HG02588 (cell line): Measurements from ENCODE around the gene ZNF230.

Source experiments
- ATAC-seq: cut with Tn5 transposase; IDR thresholded peaks from one replicate; pipeline ENCODE4 v1.9.1; 2021; ENCODE audit warnings: mild to moderate bottlenecking, moderate library complexity; ENCODE audit not compliant: unreplicated experiment

Gene ZNF230

DNA sequence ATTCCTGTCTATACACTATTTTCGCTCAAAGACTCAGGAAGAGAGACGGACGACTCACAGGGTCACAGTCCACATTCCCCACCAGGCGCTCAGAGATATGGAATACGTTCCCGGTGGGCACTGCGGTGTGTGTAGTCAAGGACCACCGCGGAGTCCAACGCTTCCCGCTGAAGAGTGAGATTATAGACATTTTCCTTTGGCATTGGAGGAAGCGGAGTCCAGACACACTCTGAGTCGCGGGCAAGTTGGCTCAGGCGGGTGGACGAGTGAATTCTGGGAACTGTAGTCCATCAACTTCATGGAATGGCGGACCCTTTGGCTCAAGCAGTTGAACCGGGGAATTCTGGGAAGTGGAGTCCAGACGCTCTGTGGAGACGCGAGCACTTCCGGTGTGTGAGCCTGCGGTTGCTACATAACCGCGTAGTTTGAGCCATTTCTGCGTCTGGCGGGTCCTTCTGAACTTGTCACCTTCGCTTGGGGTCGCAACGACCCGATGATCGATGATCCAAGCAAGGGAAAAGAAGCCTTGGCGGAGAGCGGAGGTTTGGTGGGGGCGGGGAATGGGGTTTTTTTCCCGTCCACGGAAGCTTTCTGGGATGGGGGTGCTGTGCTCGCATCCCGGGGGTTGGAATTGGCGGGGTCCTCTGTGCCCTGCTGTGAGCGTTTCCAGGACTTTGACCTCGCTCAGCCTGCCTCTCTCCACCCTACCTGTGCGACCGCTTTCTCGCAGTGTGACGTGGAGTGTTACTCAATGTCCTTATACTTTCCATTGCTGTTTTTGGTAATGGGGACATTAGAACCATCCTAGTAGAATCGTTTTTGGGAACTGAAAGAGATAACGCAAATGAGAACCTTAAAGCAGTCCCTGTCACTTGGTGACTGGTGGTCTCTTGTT lies at the start of gene ZNF230:
Gene ZNF230 (plus strand): TSS at position 392 of the 895 bp plus-strand sequence. CDS start 4,122 bp downstream, outside the sequence.
- peak; percentile 91 for ATAC-seq

DNA sequence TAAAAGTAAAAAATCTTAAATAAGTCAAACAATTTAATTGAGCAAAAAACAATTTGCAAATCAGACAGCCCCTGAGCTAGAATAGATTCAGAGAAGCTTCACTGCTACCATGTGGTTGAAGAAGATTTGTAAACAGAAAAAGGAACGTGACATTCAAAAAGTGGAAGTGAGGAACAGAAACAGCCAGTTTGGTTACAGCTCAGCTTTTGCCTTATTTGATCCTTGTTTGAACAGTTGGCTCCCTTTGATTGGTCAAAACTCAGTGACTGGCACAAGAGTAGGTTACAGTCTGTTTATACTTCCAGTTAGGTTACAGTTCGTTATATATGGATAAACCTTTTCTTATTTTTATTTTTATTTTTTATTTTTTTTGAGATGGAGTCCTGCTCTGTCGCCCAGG lies 45.9 kb upstream of the ZNF230 start:
- no peak for ATAC-seq

DNA sequence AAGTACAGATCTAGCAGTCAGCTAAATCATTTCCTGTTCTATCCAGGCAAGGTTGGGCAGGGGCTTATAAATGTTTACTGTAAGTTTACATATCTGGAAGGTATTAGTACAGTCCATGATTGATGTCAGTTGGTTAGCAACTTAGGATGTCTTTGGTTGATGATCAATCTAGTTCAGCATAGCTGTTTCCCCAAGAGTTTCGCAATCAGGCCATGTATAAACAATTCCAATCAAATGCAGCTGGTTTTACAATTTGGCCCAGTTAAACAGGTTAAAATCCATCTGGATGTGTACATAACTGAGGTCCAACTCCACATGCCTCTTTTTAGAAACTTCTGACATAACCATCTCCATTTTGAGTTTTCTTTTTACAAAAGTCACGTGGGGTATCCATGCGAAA lies 44.9 kb upstream of the ZNF230 start:
- no peak for ATAC-seq

DNA sequence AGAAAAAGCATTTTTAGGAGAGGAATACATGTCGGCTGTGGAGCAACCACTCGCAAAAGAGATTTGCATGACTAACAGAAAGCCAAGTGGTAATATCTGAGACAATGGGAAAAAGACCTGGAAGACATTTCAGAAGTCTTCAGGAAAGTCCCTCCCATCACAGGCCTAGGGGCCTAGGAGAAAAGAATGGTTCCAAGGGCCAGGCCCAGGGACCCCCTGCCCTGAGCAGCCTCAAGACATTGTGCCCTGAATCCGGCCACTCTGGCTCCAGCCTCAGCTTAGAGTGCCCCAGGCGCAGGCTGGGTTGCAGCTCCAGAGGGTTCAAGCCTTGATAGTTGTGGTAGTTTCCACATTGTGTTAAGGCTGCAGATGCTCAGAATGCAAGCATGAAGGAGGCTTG lies 42.3 kb upstream of the ZNF230 start:
- no peak for ATAC-seq

GRCh38 chr19:43966079-43966694 lies 36.6 kb upstream of the ZNF230 start:
- ATAC-seq, result no peak

- ATAC-seq, result no peak
Observed at GRCh38 chr19:43976732-43977131, 26.0 kb upstream of the ZNF230 start.

- ATAC-seq, result peak; percentile 11
Observed at GRCh38 chr19:43983544-43983911, 19.2 kb upstream of the ZNF230 start.

DNA sequence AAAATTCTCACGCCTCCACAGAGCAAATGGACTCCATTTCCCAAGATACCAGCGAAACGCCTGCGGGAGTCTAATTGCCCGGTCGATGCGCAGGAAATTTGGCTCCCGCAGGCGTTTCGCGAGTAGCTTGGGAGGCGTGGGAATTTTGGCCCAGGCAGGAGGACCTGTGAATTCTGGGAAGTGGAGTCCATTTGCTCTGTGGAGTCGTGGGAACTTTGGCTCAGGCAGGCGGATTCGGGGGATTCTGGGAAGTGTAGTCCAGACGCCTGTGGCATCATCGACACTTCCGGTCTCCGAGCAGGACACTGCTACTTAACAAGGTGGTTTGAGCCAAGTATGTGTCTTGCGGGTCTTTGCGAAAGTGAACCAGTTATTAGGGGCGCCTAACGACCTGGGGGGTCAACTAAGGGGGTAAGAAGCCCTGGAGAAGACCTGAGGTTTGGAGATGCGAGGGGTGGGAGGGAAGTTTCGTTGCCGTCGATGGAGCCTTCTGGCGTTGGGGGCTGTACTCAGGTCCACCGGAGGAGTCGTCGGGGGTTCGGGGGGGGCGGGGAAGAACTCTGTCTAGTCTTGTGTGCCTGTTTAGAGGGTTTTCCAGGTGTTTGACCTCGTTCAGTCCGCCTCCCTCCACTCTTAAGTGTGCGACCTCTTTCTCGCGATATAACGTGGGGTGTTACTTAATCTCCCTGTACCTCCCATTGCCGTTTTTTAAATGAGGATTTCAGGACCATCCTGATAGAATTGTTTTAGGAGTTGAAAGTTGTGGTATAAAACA lies 18.7 kb upstream of the ZNF230 start, which contains the start of gene ZNF155:
Gene ZNF155 (plus strand): TSS at position 277 of the 775 bp plus-strand sequence. CDS start 4,356 bp downstream, outside the sequence.
- peak; percentile 83 for ATAC-seq

DNA sequence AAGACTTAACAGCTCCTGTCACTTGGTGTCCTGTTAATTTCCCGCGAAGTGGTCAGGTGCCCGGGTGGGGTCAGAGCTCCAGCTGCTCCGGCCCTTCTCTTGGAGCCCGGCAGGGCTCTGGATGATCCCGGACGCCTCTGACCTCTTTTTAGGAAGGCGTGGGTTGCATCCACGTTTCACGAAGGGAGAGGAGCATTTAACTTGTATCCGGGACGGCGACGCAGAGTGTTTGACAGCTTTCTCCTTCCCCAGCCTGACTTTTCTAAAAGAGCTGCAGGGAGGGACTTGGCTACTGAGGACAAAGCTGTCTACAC lies 18.1 kb upstream of the ZNF230 start:
- ATAC-seq, result peak; percentile 31

DNA sequence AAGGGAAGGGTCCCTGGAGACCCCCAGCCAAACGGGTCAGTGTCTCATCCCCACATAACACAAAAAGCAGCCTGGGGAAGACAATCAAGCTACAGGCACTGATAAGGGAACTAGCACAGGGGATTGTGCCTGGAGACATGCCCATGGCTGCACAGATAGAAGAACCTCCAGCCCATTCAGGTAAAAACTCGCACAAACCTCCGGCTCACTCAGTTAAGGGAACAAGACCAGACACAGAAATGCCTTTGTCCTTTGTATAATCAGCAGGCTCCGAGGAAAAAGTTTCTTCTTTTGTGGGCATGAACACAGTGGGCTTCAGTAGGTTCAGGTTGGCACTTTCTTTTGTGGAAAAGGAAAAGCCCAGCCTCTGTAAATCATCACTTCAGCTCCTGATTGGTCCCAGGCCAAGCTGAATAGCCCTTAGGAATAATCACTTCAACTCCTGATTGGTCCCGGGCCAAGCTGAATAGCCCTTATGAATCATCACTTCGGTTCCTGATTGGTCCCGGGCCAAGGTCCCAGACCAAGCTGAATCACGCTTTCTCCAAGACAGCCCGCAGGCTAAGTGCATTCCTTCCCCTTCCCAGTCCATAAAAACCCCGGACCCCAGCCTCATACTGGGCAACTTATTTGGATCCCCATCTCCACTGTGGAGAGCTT lies 5.0 kb upstream of the ZNF230 start:
- ATAC-seq, result no peak

GRCh38 chr19:44002212-44002565 lies 568 bp upstream of the ZNF230 start:
- ATAC-seq, result no peak

DNA sequence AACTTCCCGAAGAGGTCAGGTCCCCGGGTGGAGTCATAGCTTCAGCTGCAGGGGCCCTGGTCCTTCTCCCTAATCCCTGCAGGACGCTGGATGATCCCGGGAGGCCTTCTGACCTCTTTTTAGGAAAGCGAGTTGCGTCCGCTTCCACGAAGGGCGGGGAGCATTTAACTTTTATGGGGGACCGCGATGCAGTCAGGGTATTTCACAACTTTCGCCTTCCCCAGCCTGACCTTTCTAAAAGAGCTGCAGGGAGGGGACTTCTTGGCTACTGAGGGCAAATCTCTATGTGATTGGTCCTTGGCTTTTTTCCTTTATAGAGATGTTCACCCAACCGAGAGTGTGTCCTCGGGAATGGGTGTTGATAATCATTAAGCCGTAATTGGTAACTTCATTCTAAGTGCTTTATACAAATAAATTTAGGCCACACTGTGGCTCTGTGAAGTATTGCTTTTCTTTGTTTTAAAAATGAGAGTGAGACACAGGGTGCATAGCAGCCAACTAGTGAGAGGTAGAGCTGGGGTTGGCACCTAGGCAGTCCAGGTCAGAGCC lies 778 bp downstream of the ZNF230 start:
- no peak for ATAC-seq

DNA sequence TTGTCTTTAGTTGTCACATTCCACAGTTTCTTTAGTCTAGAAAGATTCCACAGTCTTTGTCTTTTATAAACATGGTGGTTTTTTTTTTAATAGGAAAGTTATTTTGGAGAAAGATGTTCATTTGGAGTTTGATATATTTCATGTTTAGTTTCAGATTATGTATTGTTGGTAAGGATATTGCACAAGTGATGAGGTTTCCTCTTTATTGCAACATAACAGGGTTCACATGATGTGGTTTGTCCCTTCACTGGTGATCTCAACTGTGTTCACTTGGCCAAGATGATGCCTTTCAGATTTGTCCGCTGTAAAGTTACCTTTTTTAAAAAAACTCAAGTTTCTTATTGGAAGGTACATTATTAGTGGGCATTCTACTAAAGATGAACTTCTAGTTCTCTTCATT lies 3.2 kb downstream of the ZNF230 start:
- no peak for ATAC-seq

DNA sequence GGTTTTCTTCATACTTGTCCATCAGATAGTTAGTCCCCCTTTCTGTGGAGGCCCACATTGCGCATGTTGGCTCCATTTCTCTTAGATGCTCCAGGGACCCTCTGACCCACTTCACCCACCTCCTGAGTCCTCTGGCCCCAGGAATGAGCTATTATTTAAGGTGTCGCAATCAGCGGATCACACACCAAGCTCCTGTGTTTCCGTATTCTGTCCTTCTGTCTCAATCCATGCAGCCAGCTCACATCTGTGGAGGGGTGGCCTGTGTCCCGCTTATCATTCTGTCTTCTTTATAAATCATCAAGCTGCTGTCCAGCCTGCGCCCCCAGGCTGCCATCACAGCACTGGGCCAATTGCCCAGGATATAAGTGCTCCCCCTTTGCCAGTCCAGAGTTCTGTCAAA lies 4.7 kb downstream of the ZNF230 start:
- ATAC-seq, result no peak

- no peak for ATAC-seq
Observed at GRCh38 chr19:44010468-44010867, 7.7 kb downstream of the ZNF230 start.

- no peak for ATAC-seq
Observed at GRCh38 chr19:44019498-44019897, 16.7 kb downstream of the ZNF230 start.

DNA sequence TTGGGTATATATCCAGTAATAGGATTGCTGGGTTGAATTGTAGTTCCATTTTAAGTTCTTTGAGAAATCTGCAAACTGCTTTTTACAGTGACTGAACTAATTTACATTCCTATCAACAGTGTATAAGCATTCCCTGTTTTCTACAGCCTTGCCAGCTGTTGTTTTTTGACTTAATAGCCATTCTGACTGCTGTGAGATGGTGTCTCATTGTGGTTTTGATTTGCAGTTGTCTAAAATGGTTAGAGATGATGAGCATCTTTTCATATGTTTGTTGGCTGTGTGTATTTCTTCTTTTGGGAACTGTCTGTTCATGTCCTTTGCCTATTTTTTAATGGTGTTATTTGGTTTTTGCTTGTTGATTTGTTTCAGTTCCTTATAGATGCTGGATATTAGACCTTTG lies 18.5 kb downstream of the ZNF230 start:
- ATAC-seq, result no peak

GRCh38 chr19:44024900-44025216 lies 22.1 kb downstream of the ZNF230 start:
- no peak for ATAC-seq

DNA sequence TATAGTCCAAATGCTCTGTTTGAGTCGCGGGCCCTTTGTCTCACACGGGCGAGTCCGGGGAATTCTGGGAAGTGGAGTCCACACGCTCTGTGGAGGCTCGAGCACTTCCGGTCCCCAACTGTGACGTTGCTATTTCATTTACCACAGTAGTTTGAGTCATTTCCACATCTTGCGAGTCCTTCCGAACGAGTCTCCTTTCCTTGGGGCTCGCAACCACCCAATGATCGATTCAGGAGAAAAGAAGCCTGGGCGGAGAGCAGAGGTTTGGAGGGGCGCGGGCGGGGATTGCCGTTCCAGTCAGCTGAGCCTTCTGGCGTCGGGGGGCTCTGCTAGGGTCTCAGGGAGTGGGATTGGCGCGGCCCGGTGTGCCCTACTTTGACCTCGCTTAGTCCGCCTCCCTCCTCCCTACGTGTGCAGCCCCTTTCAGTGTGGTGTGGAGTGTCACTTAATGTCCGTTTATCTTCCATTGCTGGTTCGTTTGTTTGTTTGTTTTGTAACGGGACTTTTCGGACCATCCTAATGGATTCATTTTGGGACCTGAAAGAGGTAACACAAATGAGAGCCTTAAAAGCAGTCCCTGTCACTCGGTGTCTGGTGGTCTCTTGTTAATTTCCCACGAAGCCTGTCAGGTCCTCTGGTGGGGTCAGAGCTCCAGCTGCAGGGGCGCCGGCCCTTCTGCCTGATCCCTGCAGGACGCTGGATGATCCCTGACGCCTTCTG lies 22.6 kb downstream of the ZNF230 start, which contains the start of gene ZNF222:
Gene ZNF222 (plus strand): TSS at position 163 of the 720 bp plus-strand sequence. CDS start 58 bp downstream, at position 221.
- peak; percentile 88 for ATAC-seq

DNA sequence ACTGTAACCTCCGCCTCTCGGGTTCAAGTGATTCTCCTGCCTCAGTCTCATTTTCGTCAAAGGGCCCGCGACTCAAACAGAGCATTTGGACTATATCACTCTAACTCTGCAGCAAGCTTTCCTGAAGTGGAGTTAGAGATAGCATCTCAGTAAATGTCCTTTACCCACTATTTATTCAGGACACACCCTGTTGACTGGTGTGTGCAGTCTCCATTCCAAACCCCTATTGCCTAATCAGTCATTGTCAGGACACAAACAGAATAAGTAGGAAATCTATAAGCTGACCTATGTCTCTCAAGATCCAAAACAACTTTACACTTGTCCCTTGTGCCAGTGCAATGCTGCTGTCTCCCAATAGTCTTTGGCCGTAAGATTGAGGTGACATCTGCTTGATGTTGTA lies 23.9 kb downstream of the ZNF230 start:
- no peak for ATAC-seq
